T-helper 2 cell treated with Interferon-gamma antibody and Interleukin-4, amounts not matched to agents 100 ng/mL and 5 ng/mL, for 36 hours (primary cell): ENCODE measurements around the gene ACOX2. TPM values are rescaled to one million over a fixed set of nuclear protein-coding genes. Genes with fewer than 3 reads are reported as not detected.

ENCODE experiments used
- intact Hi-C: fragments of 100-400 bp; cut with micrococcal nuclease; formaldehyde crosslinking; loops from one replicate; pipeline ENCODE4 v1.15.1; 2023
- total RNA-seq: library from RNA; stranded (reverse); gene quantifications from 2 replicates; pipeline ENCODE4 v1.2.3, GENCODE V29; 2022

The ACOX2 gene
- not detected in 2 replicates for total RNA-seq

GRCh38 chr3:58536501-58537411 is at the start of gene ACOX2:
TSS of gene ACOX2 (minus strand) at chr3:58537190. CDS start at chr3:58535106, 2,084 bp downstream.
- intact Hi-C loops, result no loop called here

GRCh38 chr3:58585994-58586393 is 49.0 kb upstream of the ACOX2 start:
- intact Hi-C loops, result no loop called here

- intact Hi-C loops, result no loop called here
These were observed 48.2 kb upstream of the ACOX2 start for GRCh38 chr3:58585005-58585786.

GRCh38 chr3:58584690-58585004 is 47.7 kb upstream of the ACOX2 start:
- intact Hi-C loops, result no loop called here

GRCh38 chr3:58581328-58582091 is 44.5 kb upstream of the ACOX2 start:
- intact Hi-C loops, result no loop called here

- intact Hi-C loops, result no loop called here
These were observed 43.9 kb upstream of the ACOX2 start for GRCh38 chr3:58580826-58581327.

- intact Hi-C loops, result no loop called here
These were observed 41.9 kb upstream of the ACOX2 start for GRCh38 chr3:58578873-58579272.

GRCh38 chr3:58577269-58577821 is 40.4 kb upstream of the ACOX2 start, which contains the start of gene FAM107A:
TSS of gene FAM107A (minus strand) at chr3:58577391. CDS start at chr3:58569860, 7,531 bp downstream.
- intact Hi-C loops, result no loop called here

GRCh38 chr3:58576716-58577115 is 39.7 kb upstream of the ACOX2 start:
- intact Hi-C loops, result no loop called here

GRCh38 chr3:58575971-58576652 is 39.1 kb upstream of the ACOX2 start:
- intact Hi-C loops, result no loop called here

GRCh38 chr3:58574682-58575081 is 37.7 kb upstream of the ACOX2 start:
- intact Hi-C loops, result no loop called here

- intact Hi-C loops, result no loop called here
These were observed 37.1 kb upstream of the ACOX2 start for GRCh38 chr3:58574106-58574505.

- intact Hi-C loops, result no loop called here
These were observed 36.6 kb upstream of the ACOX2 start for GRCh38 chr3:58573640-58574039.

GRCh38 chr3:58572634-58573230 is 35.7 kb upstream of the ACOX2 start:
- intact Hi-C loops, result no loop called here

- intact Hi-C loops, result no loop called here
These were observed 35.1 kb upstream of the ACOX2 start for GRCh38 chr3:58572013-58572633.

- intact Hi-C loops, result no loop called here
These were observed 33.9 kb upstream of the ACOX2 start for GRCh38 chr3:58570851-58571250.

GRCh38 chr3:58569287-58570001 is 32.5 kb upstream of the ACOX2 start:
- intact Hi-C loops, result loop anchor here (5.0 kb wide), 1 partner anchor 483 kb away; the partner anchor contains the start of gene CFAP20DC

GRCh38 chr3:58568572-58569286 is 31.7 kb upstream of the ACOX2 start:
- intact Hi-C loops, result loop anchor here (1.0 to 5.0 kb wide), 2 partner anchors 62 to 484 kb away; partner anchors contain the start of gene CFAP20DC
